DMS153 treated with DMSO at 0.1 percent for 48 hours (cell line): ENCODE measurements around the gene DUS1L.

Source experiments
- DNase-seq: peaks from one replicate; lab custom pipeline; 2025; ENCODE audit not compliant: unreplicated experiment; lab: John Stamatoyannopoulos, UW

Gene DUS1L

DNA sequence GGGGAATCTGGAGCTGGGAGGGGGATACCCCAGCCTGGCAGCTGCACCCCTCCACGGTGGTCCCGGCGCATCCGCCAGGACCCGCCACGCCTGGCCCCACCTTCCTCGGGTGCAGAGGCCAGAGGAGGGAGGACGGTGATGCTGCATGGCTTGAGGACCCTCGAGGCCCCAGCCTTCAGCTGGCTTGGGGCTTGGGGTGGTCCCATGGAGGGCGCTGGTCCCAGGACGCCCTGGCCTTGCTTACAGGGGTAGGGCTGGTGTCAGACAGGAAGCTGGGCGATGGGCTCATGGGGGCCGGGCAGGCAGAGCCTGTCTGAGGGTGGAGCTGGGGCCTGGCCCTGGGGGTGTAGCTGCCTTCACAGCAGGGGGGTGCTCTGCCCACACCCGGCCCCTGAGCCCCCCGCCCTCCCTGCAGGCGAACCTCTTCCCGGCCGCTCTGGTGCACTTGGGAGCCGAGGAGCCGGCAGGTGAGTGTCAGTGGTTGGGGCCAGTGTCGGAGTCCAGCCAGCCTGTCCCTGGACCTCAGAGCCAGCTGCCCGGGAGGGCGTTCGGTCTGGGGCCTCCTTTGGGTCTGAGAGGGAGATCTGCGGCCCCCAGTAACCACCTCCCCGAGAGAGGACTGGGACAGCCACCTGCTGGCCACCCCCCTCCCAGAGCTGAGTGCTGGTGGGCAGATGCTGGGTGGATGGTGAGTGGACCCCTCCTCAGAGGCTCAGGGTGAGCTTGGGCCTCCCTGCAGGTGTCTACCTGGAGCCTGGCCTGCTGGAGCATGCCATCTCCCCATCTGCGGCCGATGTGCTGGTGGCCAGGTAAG is 49.3 kb downstream of the DUS1L start:
- DNase-seq, result no peak

- DNase-seq, result no peak
These were observed 50.2 kb downstream of the DUS1L start for GRCh38 chr17:82015311-82015971.

DNA sequence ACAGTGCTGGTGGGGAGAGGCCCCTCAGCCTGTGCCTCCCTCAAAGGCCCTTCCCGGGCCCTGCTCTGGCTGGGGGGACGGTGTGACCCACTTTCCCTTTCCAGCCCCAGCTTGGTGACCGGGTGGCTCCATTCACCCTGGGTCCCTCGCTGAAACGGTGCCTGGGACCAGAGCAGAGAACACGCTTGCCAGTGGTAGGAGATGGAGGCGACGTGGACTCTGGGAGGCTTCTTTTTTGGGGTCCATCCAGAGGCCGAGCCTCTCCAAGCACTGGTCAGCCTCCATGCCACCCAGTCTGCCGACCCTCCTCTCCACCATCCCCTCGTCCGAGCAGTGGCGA is 50.7 kb downstream of the DUS1L start:
- no peak for DNase-seq

DNA sequence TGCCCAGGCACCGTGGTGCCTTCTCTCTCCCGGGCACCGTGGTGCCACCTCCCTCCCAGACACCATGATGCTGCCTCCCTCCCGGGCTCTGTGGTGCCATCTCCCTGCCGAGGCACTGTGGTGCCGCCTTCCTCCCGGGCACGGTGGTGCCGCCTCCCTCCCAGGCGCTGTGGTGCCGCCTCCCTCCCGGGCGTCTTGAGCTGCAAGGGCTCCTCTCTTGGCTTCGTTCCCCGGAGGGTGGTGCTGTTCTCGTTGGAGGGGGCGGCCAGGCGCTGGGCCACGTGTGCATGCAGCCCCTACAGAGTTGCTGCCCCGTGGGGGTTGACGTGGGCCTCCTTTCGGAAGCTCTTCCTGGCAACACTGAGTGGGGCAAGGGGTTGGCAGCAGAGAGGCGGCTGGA is 51.2 kb downstream of the DUS1L start:
- DNase-seq, result no peak

GRCh38 chr17:82013772-82014321 is 51.8 kb downstream of the DUS1L start:
- no peak for DNase-seq

- no peak for DNase-seq
These were observed 52.3 kb downstream of the DUS1L start for GRCh38 chr17:82013341-82013740.

DNA sequence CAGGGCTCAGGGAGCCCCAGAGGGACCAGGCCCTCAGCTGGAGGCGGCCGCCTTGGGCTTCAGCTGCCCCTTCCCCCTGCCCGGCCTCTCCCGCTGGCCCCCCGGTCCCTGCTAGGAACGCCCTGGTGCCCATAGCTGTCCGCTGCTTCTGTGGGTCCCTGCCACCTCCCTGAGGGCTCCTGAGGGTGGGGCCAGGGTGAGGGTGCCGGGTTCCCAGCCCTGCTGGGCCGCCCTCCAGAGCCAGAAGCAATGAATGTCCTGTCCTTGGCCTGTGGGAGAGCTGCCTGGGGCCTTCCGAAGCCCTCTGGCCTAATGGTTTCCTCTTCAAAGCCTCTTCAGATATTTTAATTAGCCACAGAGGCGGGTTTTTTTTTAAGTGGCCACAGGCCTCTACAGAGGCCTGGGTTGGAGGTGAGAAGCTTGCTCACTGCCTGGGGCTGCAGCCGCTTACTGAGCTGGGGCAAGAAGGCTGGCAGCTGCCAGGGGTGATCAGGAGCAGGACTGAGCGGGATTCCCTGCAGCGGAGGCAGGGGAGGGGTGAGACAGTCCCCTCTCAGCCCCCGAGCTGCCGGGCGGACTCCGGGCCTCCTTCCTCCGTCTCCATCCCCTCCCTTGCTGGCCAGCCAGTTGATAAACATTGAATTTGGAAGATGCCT is 52.8 kb downstream of the DUS1L start:
- DNase-seq, result peak; percentile 21

- no peak for DNase-seq
These were observed 53.4 kb downstream of the DUS1L start for GRCh38 chr17:82012261-82012639.

DNA sequence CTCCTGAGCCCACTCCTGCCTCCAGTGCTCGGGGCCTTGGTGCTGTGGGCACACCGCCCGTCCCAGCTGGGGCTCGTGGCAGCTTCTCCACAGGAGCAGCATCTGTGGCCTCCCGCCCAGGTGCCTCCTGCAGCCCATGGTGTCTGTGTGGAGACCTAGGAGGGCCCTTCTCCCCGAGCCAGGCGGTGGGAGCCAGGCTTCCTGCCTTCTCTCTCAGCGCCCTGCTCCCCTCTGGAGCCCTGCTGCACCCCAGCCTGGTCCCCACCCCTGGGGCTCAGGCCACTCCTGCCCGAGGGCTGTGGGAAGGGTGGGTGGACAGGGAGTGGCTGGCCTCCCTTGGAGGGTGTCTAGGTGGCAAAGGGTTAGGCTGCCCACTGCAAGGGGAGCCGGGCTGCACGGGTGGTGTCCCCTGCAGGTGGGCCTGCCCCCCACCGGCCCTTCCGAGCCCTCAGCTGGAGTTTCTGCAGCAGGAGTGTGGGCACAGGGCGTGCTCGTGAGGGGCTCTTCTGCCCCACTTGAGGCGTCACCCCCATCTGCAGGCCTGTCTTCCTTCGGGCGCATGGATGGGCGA is 53.9 kb downstream of the DUS1L start:
- no peak for DNase-seq

GRCh38 chr17:82010575-82011525 is 54.8 kb downstream of the DUS1L start:
- no peak for DNase-seq

- DNase-seq, result no peak
These were observed 56.2 kb downstream of the DUS1L start for GRCh38 chr17:82009413-82009812.

DNA sequence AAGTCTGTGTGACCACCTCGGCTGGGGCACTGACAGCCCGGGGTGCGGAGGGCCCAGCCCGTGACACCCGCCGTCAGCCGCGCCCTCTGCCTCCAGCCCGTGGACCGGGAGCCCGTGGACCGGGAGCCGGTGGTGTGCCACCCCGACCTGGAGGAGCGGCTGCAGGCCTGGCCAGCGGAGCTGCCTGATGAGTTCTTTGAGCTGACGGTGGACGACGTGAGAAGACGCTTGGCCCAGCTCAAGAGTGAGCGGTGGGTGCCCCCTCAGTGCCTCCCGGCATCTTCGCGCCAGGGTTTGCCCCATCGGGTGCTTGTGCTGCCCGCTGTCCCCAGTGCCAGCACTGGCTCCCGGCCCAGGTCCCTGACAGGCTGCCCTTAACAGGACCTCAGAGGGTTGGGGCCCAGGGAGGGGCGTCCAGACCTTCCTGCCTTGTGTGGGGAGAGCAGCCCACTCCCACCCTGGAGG is 56.6 kb downstream of the DUS1L start:
- DNase-seq, result no peak

GRCh38 chr17:82008258-82008940 is 57.2 kb downstream of the DUS1L start:
- DNase-seq, result no peak
